AG04450 (cell line): ENCODE measurements around the gene LRP1. TPM values are rescaled to one million over a fixed set of nuclear protein-coding genes. Genes with fewer than 3 reads are reported as not detected.

ENCODE experiments used
- CTCF ChIA-PET: fragments of 300-600, 350-600 bp; formaldehyde crosslinking; extraction: SDS; loops from one replicate; lab custom pipeline; 2022; ENCODE audit warnings: antibody characterized with exemption, inconsistent platforms; lab: Charles Lee
- POLR2A ChIA-PET: fragments of 350-600 bp; formaldehyde crosslinking; extraction: SDS; loops from one replicate; lab custom pipeline; 2021; ENCODE audit warnings: antibody characterized with exemption, inconsistent platforms; lab: Yijun Ruan, JAX
- DNase-seq: peaks from one replicate; pipeline ENCODE4 v3.0.0-alpha.2; 2011; ENCODE audit warnings: low read depth, low spot score
- H3K27ac ChIP-seq: one replicate; pipeline ENCODE4 v1.5.1; 2012; ENCODE audit warnings: low read depth, low read length, control low read depth
- H3K27me3 ChIP-seq: one replicate; pipeline ENCODE4 v1.6.0; 2012; ENCODE audit warnings: low read length; ENCODE audit not compliant: control insufficient read depth, insufficient read depth
- H3K4me3 ChIP-seq: 2 replicates; pipeline ENCODE4 v1.5.1; 2011; ENCODE audit warnings: mild to moderate bottlenecking, low read depth, low read length, control low read depth
- H3K9me3 ChIP-seq: 2 replicates; pipeline ENCODE4 v1.5.1; 2012; ENCODE audit warnings: low read length; ENCODE audit not compliant: control insufficient read depth, insufficient read depth
- polyA plus RNA-seq: library from polyadenylated mRNA; depleted of rRNA; stranded (reverse); fragments of >200 nt; gene quantifications from 2 replicates; pipeline ENCODE4 v1.2.3, GENCODE V29; 2011
- TF ChIP-seq, protein P1 (sequence below): IDR thresholded peaks from 2 replicates; pipeline ENCODE4 v1.5.1; 2011; ENCODE audit warnings: low read depth, low read length, control low read depth, inconsistent platforms

The LRP1 gene
- polyA plus RNA-seq, 1 experiment = 49.9 TPM

GRCh38 chr12:57224278-57224972, 96.1 kb downstream of the LRP1 start:
- TF ChIP-seq, protein P1, sequence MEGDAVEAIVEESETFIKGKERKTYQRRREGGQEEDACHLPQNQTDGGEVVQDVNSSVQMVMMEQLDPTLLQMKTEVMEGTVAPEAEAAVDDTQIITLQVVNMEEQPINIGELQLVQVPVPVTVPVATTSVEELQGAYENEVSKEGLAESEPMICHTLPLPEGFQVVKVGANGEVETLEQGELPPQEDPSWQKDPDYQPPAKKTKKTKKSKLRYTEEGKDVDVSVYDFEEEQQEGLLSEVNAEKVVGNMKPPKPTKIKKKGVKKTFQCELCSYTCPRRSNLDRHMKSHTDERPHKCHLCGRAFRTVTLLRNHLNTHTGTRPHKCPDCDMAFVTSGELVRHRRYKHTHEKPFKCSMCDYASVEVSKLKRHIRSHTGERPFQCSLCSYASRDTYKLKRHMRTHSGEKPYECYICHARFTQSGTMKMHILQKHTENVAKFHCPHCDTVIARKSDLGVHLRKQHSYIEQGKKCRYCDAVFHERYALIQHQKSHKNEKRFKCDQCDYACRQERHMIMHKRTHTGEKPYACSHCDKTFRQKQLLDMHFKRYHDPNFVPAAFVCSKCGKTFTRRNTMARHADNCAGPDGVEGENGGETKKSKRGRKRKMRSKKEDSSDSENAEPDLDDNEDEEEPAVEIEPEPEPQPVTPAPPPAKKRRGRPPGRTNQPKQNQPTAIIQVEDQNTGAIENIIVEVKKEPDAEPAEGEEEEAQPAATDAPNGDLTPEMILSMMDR = no peak
- CTCF ChIA-PET = interaction anchor here (1.0 to 3.4 kb wide), 3 partner anchors 10 to 228 kb away, joined by 3 to 16 read pairs (median 6); no protein-coding TSS in a partner anchor
- peaks cover 28% of the 10 kb centered on the region for H3K27me3 ChIP-seq
- POLR2A ChIA-PET = no interaction called here
- no peaks in the 10 kb centered on the region; the same call in 1 of the 2 replicates for H3K9me3 ChIP-seq
- no peak overlapping the region for H3K27ac ChIP-seq
- no peak overlapping the region for H3K4me3 ChIP-seq
- DNase-seq = no peak

- Histone ChIP-seq H3K27me3 (peaks cover 22% of the 10 kb centered on the region), H3K27ac (no peak overlapping the region), H3K9me3 (no peaks in the 10 kb centered on the region; the same call in 1 of the 2 replicates), H3K4me3 (no peak overlapping the region)
- POLR2A ChIA-PET = no interaction called here
- TF ChIP-seq, protein P1 = peak; percentile 34; the same call in 1 of the 2 replicates
- CTCF ChIA-PET = interaction anchor here (1.0 to 3.4 kb wide), 5 partner anchors 11 to 228 kb away, joined by 3 to 28 read pairs (median 16); no protein-coding TSS in a partner anchor
- DNase-seq = no peak
These were observed 96.8 kb downstream of the LRP1 start for GRCh38 chr12:57224973-57225679.

- H3K27me3 ChIP-seq = peaks cover 18% of the 10 kb centered on the region
- DNase-seq = no peak
- H3K27ac ChIP-seq = no peak overlapping the region
- H3K9me3 ChIP-seq = no peaks in the 10 kb centered on the region; the same call in 1 of the 2 replicates
- CTCF ChIA-PET = interaction anchor here (2.3 to 3.1 kb wide), 3 partner anchors 12 to 17 kb away, joined by 16 to 28 read pairs (median 21); no protein-coding TSS in a partner anchor
- TF ChIP-seq, protein P1 = no peak
- POLR2A ChIA-PET = no interaction called here
- H3K4me3 ChIP-seq = no peak overlapping the region
These were observed 97.5 kb downstream of the LRP1 start for GRCh38 chr12:57225680-57226210.

GRCh38 chr12:57226588-57227314, 98.5 kb downstream of the LRP1 start:
- H3K27ac ChIP-seq = no peak overlapping the region
- POLR2A ChIA-PET = interaction anchor here (0.5 kb wide), 1 partner anchor 11 kb away, joined by 3 read pairs; no protein-coding TSS in a partner anchor
- no peaks in the 10 kb centered on the region for H3K9me3 ChIP-seq
- DNase-seq = no peak
- peaks cover 9% of the 10 kb centered on the region for H3K27me3 ChIP-seq
- H3K4me3 ChIP-seq = peak overlapping the region; percentile 7; the same call in 1 of the 2 replicates
- TF ChIP-seq, protein P1 = no peak
- CTCF ChIA-PET = interaction anchor here (1.6 to 3.1 kb wide), 4 partner anchors 10 to 16 kb away, joined by 5 to 28 read pairs (median 18); a partner anchor contains a TSS
